Medulla oblongata (tissue), 1 donor: ENCODE measurements around the gene ACP5.

Source experiments
- DNase-seq: peaks from one replicate; pipeline ENCODE4 v3.0.0-alpha.2; 2015; ENCODE audit errors: extremely low spot score

The ACP5 gene

GRCh38 chr19:11547929-11548700 is 29.3 kb downstream of the ACP5 start:
- DNase-seq = no peak

GRCh38 chr19:11541238-11541637 is 36.2 kb downstream of the ACP5 start:
- no peak for DNase-seq

GRCh38 chr19:11540645-11541044 is 36.8 kb downstream of the ACP5 start:
- no peak for DNase-seq

GRCh38 chr19:11539495-11540365 is 37.7 kb downstream of the ACP5 start:
- DNase-seq = no peak

- DNase-seq = no peak
These were observed 39.0 kb downstream of the ACP5 start, which contains the start of gene CNN1 for GRCh38 chr19:11538232-11539036. Gene CNN1, plus strand, starts transcription at chr19:11538851. Its CDS starts 77 bp downstream, at chr19:11538928.

GRCh38 chr19:11535792-11536595 is 41.5 kb downstream of the ACP5 start:
- DNase-seq = peak; percentile 91

GRCh38 chr19:11534948-11535347 is 42.5 kb downstream of the ACP5 start:
- DNase-seq = no peak

GRCh38 chr19:11534538-11534937 is 42.9 kb downstream of the ACP5 start:
- DNase-seq = no peak

- peak; percentile 93 for DNase-seq
These were observed 47.0 kb downstream of the ACP5 start for GRCh38 chr19:11530432-11530831.

- DNase-seq = peak; percentile 99
These were observed 48.7 kb downstream of the ACP5 start, which contains the start of gene ECSIT for GRCh38 chr19:11528551-11529341. Gene ECSIT, minus strand, starts transcription at chr19:11529134. Its CDS starts 9,964 bp downstream, at chr19:11519170.
